ENCODE measurements around the gene CCDC102B.

- TF ChIP-seq, protein P1, sequence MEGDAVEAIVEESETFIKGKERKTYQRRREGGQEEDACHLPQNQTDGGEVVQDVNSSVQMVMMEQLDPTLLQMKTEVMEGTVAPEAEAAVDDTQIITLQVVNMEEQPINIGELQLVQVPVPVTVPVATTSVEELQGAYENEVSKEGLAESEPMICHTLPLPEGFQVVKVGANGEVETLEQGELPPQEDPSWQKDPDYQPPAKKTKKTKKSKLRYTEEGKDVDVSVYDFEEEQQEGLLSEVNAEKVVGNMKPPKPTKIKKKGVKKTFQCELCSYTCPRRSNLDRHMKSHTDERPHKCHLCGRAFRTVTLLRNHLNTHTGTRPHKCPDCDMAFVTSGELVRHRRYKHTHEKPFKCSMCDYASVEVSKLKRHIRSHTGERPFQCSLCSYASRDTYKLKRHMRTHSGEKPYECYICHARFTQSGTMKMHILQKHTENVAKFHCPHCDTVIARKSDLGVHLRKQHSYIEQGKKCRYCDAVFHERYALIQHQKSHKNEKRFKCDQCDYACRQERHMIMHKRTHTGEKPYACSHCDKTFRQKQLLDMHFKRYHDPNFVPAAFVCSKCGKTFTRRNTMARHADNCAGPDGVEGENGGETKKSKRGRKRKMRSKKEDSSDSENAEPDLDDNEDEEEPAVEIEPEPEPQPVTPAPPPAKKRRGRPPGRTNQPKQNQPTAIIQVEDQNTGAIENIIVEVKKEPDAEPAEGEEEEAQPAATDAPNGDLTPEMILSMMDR (IDR thresholded peaks at IDR 0.05; ENCODE audit: insufficient read depth, low read length, poor library complexity, severe bottlenecking), result no peak
- TF ChIP-seq EZH2phosphoT487 (conservative IDR thresholded peaks at IDR 0.05; ENCODE audit: low read length), result no peak
These were observed 32.6 kb downstream of the CCDC102B start for GRCh38 chr18:68830256-68831045.

Data from SU-DHL-6 (cell line).